Activated CD8-positive, alpha-beta memory T cell treated with anti-CD3 and anti-CD28 coated beads, Interleukin-2, amount 10 ng/mL, durations not matched to agents 7 days and 5 days (primary cell): ENCODE results near the gene ATP2B1. TPM values are rescaled to one million over a fixed set of nuclear protein-coding genes. Genes with fewer than 3 reads are reported as not detected.
A peak's percentile ranks its signal among the peaks of the same experiment; 100 is the strongest.
"Not testable (repeated sequence)": the region's sequence is repeated elsewhere in the genome, so short reads cannot be mapped to it uniquely, and the experiment has no call there.

Source experiments
- ATAC-seq: fragments of 150-1000 bp; cut with Tn5 transposase; one replicate; pipeline ENCODE4 v1.10.0; 2021; ENCODE audit warnings: moderate library complexity
- CTCF ChIA-PET: fragments of 350-600 bp; sonication (Branson Sonifier 250); formaldehyde crosslinking; loops from one replicate; lab custom pipeline; 2021; ENCODE audit warnings: antibody characterized with exemption; lab: Charles Lee
- DNase-seq: peaks from one replicate; pipeline ENCODE4 v3.0.0-alpha.2; 2020
- H3K27ac Mint-ChIP-seq: one replicate; pipeline ENCODE4 v1.8.0; 2021; ENCODE audit warnings: mild to moderate bottlenecking, mixed read lengths
- H3K27me3 Mint-ChIP-seq: one replicate; pipeline ENCODE4 v1.8.0; 2021; ENCODE audit warnings: mixed read lengths
- H3K36me3 Mint-ChIP-seq: one replicate; pipeline ENCODE4 v1.8.0; 2021; ENCODE audit warnings: mild to moderate bottlenecking, mixed read lengths
- H3K4me1 Mint-ChIP-seq: one replicate; pipeline ENCODE4 v1.8.0; 2021; ENCODE audit warnings: mixed read lengths
- H3K4me3 Mint-ChIP-seq: one replicate; pipeline ENCODE4 v1.8.0; 2021; ENCODE audit warnings: mild to moderate bottlenecking, moderate library complexity, mixed read lengths
- H3K9me3 Mint-ChIP-seq: one replicate; pipeline ENCODE4 v1.8.0; 2022; ENCODE audit warnings: low read depth, mixed read lengths
- total RNA-seq, 2 experiments: library from RNA; stranded (reverse); gene quantifications; one replicate each; pipeline ENCODE4 v1.2.3, GENCODE V29; 2021

ATP2B1 gene
- total RNA-seq: 10 to 100 TPM; 23.2 to 24.5 TPM

DNA sequence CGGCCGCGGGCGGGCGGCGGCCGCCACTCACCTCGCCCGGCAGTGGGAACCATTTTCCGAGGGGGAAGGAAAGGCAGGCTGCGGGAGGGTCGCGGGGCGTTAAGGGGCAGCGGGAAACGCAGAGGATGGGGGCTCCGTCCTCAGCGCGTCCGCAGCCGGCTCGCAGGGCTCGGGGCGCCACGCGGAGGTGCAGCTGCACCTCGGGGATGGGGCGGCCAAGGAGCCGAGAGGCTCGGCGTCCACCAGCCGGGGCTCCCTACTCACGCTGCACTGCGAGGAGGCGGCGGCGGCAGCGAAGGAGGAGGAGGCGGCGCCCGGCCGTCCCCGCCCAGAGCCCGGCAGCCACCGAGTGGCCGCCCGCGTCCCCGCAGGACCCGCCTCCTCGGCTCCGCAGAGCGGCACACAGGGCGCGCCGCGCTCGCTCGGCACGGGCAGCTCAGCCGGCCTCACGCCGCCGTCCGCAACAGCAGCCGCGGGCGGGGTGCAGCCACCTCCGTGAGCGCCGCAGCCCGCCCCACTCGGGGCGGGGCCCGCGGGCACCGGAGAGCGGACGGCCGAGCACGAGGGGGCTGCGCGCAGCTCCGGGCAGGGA is at the start of gene ATP2B1:
ATP2B1 (minus strand) TSS at position 274 of the 592 bp plus-strand sequence. CDS start 52,952 bp downstream, outside the sequence.
- CTCF ChIA-PET: interaction anchor here (0.8 to 2.5 kb wide), 10 partner anchors 9 to 386 kb away, joined by 3 to 11 read pairs (median 3); partner anchors contain the start of gene POC1B
- Mint-ChIP-seq H3K27me3 (peaks cover 3% of the 10 kb centered on the region), H3K9me3 (no peaks in the 10 kb centered on the region), H3K36me3 (peaks cover 1% of the 10 kb centered on the region), H3K4me3 (peak within 1 kb of the TSS; percentile 89), H3K27ac (peak within 1 kb of the TSS; percentile 89), H3K4me1 (peaks cover 27% of the 10 kb centered on the region)
- DNase-seq: peak; percentile 87
- ATAC-seq: peak; percentile 68

DNA sequence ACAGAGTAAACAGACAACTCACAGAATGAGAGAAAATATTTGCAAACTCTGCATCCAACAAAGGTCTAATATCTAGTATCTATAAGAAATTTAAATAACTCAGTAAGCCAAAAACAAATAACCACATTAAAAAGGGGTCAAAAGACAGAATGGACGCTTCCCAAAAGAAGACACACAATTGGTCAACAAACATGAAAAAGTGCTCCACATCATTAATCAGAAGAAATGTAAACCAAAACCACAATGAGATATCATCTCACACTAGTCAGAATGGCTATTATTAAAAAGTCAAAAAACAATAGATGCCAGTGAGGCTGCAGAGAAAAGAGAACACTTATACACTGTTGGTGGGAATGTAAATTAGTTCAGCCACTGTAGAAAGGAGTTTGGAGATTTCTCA is 49.3 kb upstream of the ATP2B1 start:
- H3K9me3 Mint-ChIP-seq, H3K4me3 Mint-ChIP-seq, H3K36me3 Mint-ChIP-seq, H3K27me3 Mint-ChIP-seq, DNase-seq, ATAC-seq, CTCF ChIA-PET, H3K27ac Mint-ChIP-seq: not testable (repeated sequence)
- peaks cover 22% of the 10 kb centered on the region for H3K4me1 Mint-ChIP-seq

DNA sequence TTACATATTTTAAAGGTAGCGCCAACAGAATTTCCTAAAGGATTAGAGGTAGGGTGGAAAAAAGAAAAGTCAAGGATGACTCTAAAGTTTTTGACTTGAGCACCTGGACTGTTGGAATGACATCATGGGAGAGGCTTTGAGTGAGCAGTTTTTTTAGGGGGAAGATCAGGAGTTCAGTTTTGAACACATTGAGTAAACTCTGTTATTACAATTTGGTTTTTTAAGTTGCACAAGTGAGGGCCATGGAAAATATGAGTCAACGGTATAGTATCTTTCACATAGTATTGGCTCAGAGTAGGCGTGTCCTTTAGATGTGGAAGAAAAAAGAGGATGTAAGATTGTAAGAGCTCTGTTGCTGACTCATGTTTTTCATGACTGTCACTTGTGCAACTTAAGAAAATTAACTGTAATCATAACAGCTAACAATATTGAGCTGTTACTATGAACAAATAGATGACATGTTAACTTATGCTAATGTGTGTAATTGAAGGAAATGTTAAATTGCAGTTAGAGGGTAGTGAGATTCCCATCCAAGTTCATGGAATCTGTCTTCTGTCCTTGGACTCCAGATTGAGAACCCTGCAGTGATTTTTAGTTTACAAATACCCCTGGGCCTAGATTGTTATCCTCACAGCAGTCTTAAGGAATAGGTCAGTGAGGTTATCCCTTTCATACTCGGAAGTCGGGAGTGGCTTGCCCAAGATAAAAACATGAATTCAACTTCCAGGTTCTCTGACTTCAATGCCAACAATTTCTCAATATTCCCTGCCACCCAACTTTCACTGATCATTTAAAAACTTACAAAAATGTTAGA is 48.2 kb upstream of the ATP2B1 start:
- Mint-ChIP-seq H3K27ac (peak overlapping the region; percentile 61), H3K4me3 (peak overlapping the region; percentile 14), H3K4me1 (peaks cover 22% of the 10 kb centered on the region), H3K27me3 (no peaks in the 10 kb centered on the region), H3K36me3 (peaks cover 2% of the 10 kb centered on the region), H3K9me3 (no peaks in the 10 kb centered on the region)
- DNase-seq (no peak), ATAC-seq (peak; percentile 90)
- CTCF ChIA-PET: interaction anchor here (0.8 kb wide), 1 partner anchor 10 kb away, joined by 3 read pairs; no protein-coding TSS in a partner anchor

DNA sequence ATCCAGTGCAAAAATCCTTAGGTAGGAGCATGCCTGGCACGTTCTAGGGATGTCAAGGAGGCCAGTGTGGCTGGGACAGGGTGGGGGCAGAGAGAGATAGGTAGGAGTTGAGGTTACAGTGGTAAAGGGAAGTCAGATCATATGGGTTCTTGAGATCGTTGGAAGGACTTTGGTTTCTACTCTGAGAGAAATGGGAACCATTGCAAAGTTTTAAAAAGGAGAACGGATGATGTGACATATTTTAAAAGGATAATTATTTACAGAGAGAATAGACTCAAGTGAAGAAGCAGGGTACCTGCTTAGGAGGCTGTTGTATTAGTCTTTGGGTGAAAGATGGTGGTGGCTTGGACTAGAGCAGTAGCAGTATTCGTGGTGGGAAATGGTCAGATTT is 47.6 kb upstream of the ATP2B1 start:
- H3K27me3 Mint-ChIP-seq: no peaks in the 10 kb centered on the region
- CTCF ChIA-PET: no interaction called here
- peaks cover 22% of the 10 kb centered on the region for H3K4me1 Mint-ChIP-seq
- no peak for DNase-seq
- H3K9me3 Mint-ChIP-seq: no peaks in the 10 kb centered on the region
- peaks cover 2% of the 10 kb centered on the region for H3K36me3 Mint-ChIP-seq
- no peak overlapping the region for H3K4me3 Mint-ChIP-seq
- peak overlapping the region; percentile 61 for H3K27ac Mint-ChIP-seq
- ATAC-seq: peak; percentile 18

DNA sequence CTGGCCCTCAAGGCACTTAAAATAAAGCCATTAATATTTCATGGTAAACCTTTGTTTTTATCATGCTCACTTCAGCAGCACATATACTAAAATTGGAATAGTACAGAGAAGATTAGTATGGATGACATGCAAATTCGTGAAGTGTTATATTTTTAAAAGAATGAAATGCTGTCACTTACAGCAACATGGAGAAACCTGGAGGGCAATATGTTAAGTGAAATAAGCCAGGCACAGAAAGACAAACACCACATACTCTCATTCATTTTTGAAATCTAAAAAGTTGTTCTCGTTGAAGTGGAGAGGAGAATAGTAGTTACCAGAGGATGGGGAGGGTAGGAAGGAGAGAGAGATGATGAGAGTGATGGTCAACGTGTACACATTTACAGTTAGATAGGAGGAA is 45.4 kb upstream of the ATP2B1 start:
- Mint-ChIP-seq H3K9me3 (no peaks in the 10 kb centered on the region), H3K4me1 (peaks cover 15% of the 10 kb centered on the region), H3K27ac (no peak overlapping the region), H3K4me3 (no peak overlapping the region), H3K36me3 (peaks cover 2% of the 10 kb centered on the region), H3K27me3 (no peaks in the 10 kb centered on the region)
- ATAC-seq: no peak
- CTCF ChIA-PET: no interaction called here
- no peak for DNase-seq

DNA sequence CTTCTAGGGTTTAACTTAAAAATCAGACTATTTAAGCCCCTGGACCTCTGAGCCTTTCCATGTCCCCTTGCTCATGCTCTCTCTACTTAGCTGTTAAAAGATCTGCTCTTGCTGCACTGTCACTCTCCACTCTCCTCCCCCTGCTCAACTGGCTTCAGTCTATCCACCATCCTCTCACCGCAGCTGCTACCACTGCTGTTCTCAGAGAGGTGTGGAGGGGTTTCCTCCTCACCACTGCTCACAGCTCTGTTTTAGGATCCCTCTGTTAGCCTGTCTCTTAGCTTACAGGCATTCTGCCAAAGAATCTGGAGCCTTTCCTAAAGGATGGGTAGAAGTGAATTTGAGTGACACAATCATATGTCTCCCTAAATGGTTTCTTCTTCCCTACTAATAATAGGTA is 43.7 kb upstream of the ATP2B1 start:
- no peaks in the 10 kb centered on the region for H3K9me3 Mint-ChIP-seq
- peaks cover 2% of the 10 kb centered on the region for H3K36me3 Mint-ChIP-seq
- H3K27ac Mint-ChIP-seq: no peak overlapping the region
- H3K4me1 Mint-ChIP-seq: peaks cover 14% of the 10 kb centered on the region
- H3K4me3 Mint-ChIP-seq: no peak overlapping the region
- CTCF ChIA-PET: no interaction called here
- ATAC-seq (no peak), DNase-seq (no peak)
- H3K27me3 Mint-ChIP-seq: no peaks in the 10 kb centered on the region

DNA sequence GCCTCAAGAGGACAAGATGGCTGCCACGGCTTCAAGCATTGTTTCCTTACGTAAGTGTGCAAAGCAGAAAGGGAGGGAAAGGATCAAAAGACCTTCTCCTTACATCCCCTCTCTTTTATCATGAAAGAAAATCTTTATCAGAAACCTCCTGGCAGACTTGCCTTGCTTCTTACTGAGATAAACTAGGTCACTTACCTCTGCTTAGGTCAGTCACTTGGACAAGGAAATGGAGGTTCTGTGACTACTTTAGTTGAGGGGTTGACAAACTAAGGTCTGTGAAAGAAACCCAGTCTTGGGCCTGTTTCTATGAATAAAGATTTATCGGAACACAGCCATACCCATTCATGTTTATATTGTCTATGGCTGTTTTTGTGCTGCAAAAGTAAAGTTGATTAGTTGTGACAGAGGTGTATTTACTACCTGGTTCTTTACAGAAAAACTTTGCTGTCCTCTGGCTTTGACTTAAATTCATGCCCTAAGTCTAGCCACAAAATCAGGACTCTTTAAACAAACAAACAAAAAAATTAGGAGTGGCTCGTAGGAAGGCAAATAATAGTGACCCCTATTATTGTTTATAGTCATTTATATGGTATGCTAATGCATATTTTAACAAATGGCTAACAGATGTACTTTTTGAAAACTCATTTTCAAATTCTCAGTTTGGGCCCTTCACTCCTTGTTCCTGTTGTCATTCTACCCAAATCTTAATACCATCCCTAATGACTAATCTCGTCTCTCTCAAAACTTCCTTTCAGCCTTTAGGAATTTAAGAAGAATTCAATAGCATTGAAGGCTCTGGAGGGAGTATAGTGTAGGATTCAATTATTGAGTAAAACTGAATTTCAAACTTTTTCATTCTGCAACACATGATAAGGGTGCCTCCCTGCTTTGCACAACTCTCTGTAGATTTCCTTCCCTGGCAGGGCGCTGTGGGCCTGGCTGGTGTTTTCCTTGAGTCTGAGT is 42.0 kb upstream of the ATP2B1 start:
- no peak for ATAC-seq
- CTCF ChIA-PET: no interaction called here
- no peaks in the 10 kb centered on the region for H3K4me1 Mint-ChIP-seq
- no peaks in the 10 kb centered on the region for H3K9me3 Mint-ChIP-seq
- no peak overlapping the region for H3K27ac Mint-ChIP-seq
- H3K36me3 Mint-ChIP-seq: peaks cover 2% of the 10 kb centered on the region
- DNase-seq: no peak
- no peak overlapping the region for H3K4me3 Mint-ChIP-seq
- no peaks in the 10 kb centered on the region for H3K27me3 Mint-ChIP-seq

DNA sequence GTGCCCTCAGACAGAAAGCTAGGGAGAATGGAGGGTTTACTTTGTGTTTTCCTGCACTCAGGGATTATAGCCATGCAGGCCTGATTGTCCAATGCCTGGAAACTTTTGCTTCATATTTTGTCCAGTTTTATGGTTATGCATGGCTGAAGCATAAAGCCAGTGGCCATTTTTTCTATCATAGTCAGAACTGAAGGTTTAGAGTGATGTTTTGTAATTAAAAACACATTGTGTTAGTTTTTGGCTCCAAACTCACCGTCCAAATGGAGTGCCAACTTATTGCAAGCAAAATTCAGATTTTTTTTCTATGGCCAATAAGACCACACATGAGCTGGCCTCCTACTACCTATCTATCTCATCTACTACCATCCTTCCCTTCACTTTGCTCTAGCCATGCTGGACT is 40.2 kb upstream of the ATP2B1 start:
- ATAC-seq: no peak
- H3K4me1 Mint-ChIP-seq: no peaks in the 10 kb centered on the region
- H3K36me3 Mint-ChIP-seq: no peaks in the 10 kb centered on the region
- no peaks in the 10 kb centered on the region for H3K27me3 Mint-ChIP-seq
- no peak for DNase-seq
- no peak overlapping the region for H3K27ac Mint-ChIP-seq
- no peaks in the 10 kb centered on the region for H3K9me3 Mint-ChIP-seq
- CTCF ChIA-PET: interaction anchor here (1.5 kb wide), 1 partner anchor 10 kb away, joined by 3 read pairs; no protein-coding TSS in a partner anchor
- no peak overlapping the region for H3K4me3 Mint-ChIP-seq

DNA sequence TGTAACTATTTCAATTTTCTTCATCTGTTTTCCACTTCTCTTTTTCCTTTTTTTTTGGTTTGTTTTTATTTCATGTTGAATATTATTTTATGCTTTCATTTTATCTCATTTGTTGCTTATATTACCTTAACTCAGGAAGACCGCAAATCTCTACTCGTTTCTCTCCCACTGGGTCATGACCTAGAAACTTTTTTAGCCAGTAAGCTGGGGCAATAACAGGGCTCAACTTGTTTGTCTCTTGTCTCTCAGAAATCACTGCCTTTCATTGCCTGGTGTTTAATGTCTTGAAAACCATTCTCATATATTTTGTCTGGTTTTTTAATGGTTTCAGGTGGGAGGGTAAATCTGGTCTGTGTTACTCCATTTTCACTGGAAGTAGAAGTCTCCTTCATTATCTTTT is 36.6 kb upstream of the ATP2B1 start:
- CTCF ChIA-PET: no interaction called here
- no peak for ATAC-seq
- peaks cover 12% of the 10 kb centered on the region for H3K36me3 Mint-ChIP-seq
- H3K4me1 Mint-ChIP-seq: no peaks in the 10 kb centered on the region
- H3K4me3 Mint-ChIP-seq: no peak overlapping the region
- DNase-seq: no peak
- no peak overlapping the region for H3K27ac Mint-ChIP-seq
- H3K9me3 Mint-ChIP-seq: peaks cover 7% of the 10 kb centered on the region
- no peaks in the 10 kb centered on the region for H3K27me3 Mint-ChIP-seq

DNA sequence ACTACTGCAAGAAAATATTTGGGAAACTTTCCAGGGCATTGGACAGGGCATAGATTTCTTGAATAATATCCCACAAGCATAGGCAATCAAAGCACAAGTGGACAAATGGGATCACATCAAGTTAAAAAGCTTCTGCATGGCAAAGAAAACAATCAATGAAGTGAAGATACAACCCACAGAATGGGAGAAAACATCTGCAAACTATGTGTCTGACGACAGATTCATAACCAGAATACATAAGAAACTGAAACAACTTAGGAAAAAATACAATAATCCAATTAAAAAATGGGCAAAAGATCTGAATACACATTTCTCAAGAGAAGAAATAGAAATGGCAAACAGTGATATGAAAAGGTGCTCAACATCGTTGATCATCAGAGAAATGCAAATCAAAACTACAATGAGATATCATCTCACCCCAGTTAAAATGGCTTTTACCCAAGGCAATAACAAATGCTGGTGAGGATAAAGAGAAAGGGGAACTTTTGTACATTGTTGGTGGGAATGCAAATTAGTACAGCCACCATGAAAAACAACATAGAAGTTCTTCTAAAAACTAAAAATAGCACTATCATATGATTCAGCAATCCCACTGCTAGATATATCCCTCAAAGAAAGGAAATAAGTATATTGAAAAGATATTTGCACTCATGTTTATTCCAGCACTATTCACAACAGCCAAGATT is 33.8 kb upstream of the ATP2B1 start:
- Mint-ChIP-seq H3K4me3 (no peak overlapping the region), H3K4me1 (no peaks in the 10 kb centered on the region), H3K9me3 (peaks cover 19% of the 10 kb centered on the region), H3K27ac (no peak overlapping the region), H3K27me3 (no peaks in the 10 kb centered on the region), H3K36me3 (peaks cover 24% of the 10 kb centered on the region)
- ATAC-seq (no peak), DNase-seq (no peak)
- CTCF ChIA-PET: no interaction called here

DNA sequence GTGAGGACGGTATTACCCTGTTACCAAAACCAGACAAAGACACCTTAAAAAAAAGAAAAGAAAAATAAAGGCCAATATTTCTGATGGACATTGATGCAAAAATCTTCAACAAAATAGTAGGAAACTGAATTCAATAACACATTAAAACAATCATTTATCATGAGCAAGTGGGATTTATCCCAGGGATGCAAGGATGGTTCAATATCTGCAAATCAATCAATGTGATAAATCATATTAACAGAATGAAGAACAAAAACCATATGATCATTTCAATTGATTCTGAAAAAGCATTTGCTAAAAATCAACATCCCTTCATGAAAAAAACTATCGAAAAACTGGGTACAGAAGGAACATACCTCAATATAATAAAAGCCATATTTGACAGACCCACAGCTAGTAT is 32.3 kb upstream of the ATP2B1 start:
- Mint-ChIP-seq H3K27ac (no peak overlapping the region), H3K36me3 (peaks cover 26% of the 10 kb centered on the region), H3K9me3 (peaks cover 22% of the 10 kb centered on the region), H3K4me1 (peaks cover 2% of the 10 kb centered on the region), H3K4me3 (no peak overlapping the region), H3K27me3 (no peaks in the 10 kb centered on the region)
- ATAC-seq: no peak
- CTCF ChIA-PET: no interaction called here
- DNase-seq: no peak

DNA sequence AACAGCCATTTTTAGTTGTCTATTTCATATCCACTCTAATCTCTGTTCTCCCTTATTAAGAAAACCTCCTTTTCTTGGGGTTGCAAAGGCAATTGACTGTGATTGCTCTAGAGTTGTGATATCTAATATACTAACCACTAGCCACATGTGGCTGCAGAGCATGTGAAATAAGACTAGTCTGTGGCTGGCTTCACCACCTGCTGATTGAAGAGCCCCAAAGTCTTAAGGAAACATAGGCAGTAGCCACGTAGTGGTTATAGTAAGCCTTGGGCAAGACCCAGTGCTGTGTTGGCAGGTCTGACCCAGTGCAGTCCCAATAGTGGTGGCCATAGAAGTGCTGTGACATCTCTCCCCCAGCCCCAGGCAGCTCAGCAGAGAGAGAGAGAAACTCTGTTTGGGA is 28.4 kb upstream of the ATP2B1 start:
- DNase-seq: no peak
- CTCF ChIA-PET: no interaction called here
- no peak for ATAC-seq
- H3K27ac Mint-ChIP-seq: no peak overlapping the region
- H3K36me3 Mint-ChIP-seq: peaks cover 40% of the 10 kb centered on the region
- H3K4me1 Mint-ChIP-seq: peaks cover 9% of the 10 kb centered on the region
- peaks cover 34% of the 10 kb centered on the region for H3K9me3 Mint-ChIP-seq
- H3K27me3 Mint-ChIP-seq: no peaks in the 10 kb centered on the region
- no peak overlapping the region for H3K4me3 Mint-ChIP-seq
